A549 (cell line): ENCODE data around the gene SELENOV.

ENCODE experiments used
- KDM1A ChIP-seq: fragments of 200-600 bp; sonication (generic); IDR thresholded peaks from 2 replicates; pipeline ENCODE4 v1.6.1; 2016; ENCODE audit warnings: low read depth, mild to moderate bottlenecking
- RAD21 ChIP-seq, 2 experiments: fragments of >200 bp in 1 of 2; sonication (Bioruptor Twin) in 1 of 2; formaldehyde crosslinking in 1 of 2; IDR thresholded peaks in 1 of 2; conservative IDR thresholded peaks in 1 of 2; 2 replicates in 1 of 2; 3 replicates in 1 of 2; pipeline ENCODE4 v1.6.1; 2012 to 2018; ENCODE audit warnings: inconsistent platforms in 1 of 2
- RCOR1 ChIP-seq: fragments of 150-350 bp; IDR thresholded peaks from 2 replicates; pipeline ENCODE4 v1.6.1; 2014; ENCODE audit warnings: antibody characterized with exemption, low read length, low read depth
- TF ChIP-seq, protein P1 (sequence below): fragments of >200 bp; sonication (Bioruptor Twin); formaldehyde crosslinking; IDR thresholded peaks from 3 replicates; pipeline ENCODE4 v1.5.1; 2016
- TF ChIP-seq, protein P2 (sequence below): fragments of 450-650 bp; IDR thresholded peaks from 2 replicates; pipeline ENCODE4 v1.6.1; 2014; ENCODE audit warnings: antibody characterized with exemption
- TF ChIP-seq, protein P3 (sequence below): IDR thresholded peaks from 2 replicates; pipeline ENCODE4 v1.6.1; 2012; ENCODE audit warnings: low read depth, borderline replicate concordance

- TF ChIP-seq, protein P1, sequence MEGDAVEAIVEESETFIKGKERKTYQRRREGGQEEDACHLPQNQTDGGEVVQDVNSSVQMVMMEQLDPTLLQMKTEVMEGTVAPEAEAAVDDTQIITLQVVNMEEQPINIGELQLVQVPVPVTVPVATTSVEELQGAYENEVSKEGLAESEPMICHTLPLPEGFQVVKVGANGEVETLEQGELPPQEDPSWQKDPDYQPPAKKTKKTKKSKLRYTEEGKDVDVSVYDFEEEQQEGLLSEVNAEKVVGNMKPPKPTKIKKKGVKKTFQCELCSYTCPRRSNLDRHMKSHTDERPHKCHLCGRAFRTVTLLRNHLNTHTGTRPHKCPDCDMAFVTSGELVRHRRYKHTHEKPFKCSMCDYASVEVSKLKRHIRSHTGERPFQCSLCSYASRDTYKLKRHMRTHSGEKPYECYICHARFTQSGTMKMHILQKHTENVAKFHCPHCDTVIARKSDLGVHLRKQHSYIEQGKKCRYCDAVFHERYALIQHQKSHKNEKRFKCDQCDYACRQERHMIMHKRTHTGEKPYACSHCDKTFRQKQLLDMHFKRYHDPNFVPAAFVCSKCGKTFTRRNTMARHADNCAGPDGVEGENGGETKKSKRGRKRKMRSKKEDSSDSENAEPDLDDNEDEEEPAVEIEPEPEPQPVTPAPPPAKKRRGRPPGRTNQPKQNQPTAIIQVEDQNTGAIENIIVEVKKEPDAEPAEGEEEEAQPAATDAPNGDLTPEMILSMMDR = peak; percentile 99
- TF ChIP-seq, protein P2, sequence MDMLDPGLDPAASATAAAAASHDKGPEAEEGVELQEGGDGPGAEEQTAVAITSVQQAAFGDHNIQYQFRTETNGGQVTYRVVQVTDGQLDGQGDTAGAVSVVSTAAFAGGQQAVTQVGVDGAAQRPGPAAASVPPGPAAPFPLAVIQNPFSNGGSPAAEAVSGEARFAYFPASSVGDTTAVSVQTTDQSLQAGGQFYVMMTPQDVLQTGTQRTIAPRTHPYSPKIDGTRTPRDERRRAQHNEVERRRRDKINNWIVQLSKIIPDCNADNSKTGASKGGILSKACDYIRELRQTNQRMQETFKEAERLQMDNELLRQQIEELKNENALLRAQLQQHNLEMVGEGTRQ = no peak
- TF ChIP-seq, protein P3, sequence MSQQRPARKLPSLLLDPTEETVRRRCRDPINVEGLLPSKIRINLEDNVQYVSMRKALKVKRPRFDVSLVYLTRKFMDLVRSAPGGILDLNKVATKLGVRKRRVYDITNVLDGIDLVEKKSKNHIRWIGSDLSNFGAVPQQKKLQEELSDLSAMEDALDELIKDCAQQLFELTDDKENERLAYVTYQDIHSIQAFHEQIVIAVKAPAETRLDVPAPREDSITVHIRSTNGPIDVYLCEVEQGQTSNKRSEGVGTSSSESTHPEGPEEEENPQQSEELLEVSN = peak; percentile 99
- TF ChIP-seq RAD21 (conservative IDR thresholded peaks at IDR 0.05 in 1 of 2, IDR thresholded peaks at IDR 0.05 in 1 of 2) (peak in 1 of 2 experiments; percentile 58; a peak in 4 of 5 replicates), RCOR1 (no peak), KDM1A (0 out of 2 replicates have a peak, but pooled peaks have one; percentile 28)
Observed at GRCh38 chr19:39502640-39503417, 12.1 kb upstream of the SELENOV start.
